RWPE1 (cell line): ENCODE measurements around the gene TMED5.

ENCODE experiments used
- CTCF ChIA-PET: fragments of 350-600 bp; sonication (Branson Sonifier 250); formaldehyde crosslinking; extraction: SDS; loops from one replicate; lab custom pipeline; 2021; lab: Yijun Ruan, JAX
- POLR2A ChIA-PET: fragments of 400-600 bp; formaldehyde crosslinking; extraction: SDS; loops from one replicate; lab custom pipeline; 2020; ENCODE audit warnings: antibody characterized with exemption; ENCODE audit not compliant: low non-redundant PET; lab: Yijun Ruan, JAX
- DNase-seq: peaks from one replicate; pipeline ENCODE4 v3.0.0; 2012; ENCODE audit warnings: low spot score
- H3K27ac ChIP-seq: fragments of 450-650 bp; 2 replicates; pipeline ENCODE4 v1.5.1; 2017
- TF ChIP-seq, protein P1 (sequence below): fragments of 450-650 bp; conservative IDR thresholded peaks from 2 replicates; pipeline ENCODE4 v1.5.1; 2017; ENCODE audit warnings: low read depth, mild to moderate bottlenecking

TMED5 gene

DNA sequence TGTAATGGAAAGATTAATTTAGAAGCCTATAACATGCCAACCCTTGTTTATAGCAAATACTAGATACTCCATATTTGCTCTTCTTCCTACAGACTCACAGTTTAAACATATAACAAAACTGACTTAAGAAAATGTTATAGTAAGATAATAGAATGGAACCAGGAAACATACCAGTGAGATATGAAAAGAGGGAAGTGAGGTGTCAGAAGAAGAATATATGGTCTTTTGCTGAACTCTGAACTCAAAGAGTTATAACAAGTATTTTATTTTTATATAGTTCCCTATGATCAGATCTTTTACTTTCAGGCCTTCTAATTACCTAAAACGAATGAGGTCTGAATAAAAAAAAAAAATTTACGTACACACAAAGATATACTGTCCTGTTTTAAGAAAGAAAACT is 20.9 kb downstream of the TMED5 start:
- no peak overlapping the region for H3K27ac ChIP-seq
- DNase-seq, result no peak
- ChIA-PET POLR2A (no interaction called here), CTCF (interaction anchor here (0.6 kb wide), 1 partner anchor 13 kb away, joined by 3 read pairs; no protein-coding TSS in a partner anchor)
- TF ChIP-seq, protein P1, sequence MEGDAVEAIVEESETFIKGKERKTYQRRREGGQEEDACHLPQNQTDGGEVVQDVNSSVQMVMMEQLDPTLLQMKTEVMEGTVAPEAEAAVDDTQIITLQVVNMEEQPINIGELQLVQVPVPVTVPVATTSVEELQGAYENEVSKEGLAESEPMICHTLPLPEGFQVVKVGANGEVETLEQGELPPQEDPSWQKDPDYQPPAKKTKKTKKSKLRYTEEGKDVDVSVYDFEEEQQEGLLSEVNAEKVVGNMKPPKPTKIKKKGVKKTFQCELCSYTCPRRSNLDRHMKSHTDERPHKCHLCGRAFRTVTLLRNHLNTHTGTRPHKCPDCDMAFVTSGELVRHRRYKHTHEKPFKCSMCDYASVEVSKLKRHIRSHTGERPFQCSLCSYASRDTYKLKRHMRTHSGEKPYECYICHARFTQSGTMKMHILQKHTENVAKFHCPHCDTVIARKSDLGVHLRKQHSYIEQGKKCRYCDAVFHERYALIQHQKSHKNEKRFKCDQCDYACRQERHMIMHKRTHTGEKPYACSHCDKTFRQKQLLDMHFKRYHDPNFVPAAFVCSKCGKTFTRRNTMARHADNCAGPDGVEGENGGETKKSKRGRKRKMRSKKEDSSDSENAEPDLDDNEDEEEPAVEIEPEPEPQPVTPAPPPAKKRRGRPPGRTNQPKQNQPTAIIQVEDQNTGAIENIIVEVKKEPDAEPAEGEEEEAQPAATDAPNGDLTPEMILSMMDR, result no peak

DNA sequence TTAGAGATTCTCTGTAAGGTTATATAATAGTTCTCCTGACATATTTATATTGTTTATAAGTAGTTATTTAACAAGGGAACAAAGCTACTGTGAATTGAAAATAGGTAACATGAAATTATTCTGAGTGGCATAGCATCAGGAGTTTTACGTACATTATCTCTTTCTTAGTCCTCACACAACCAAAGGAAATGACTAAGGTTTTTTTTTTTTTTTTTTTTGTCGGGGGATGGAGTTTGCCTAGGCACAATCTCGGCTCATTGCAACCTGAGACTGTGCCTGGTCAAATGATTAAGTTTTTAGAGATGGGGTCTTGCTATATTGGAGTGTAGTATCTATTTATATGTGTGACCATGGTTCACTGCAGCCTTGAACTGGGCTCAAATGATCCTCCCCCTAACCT is 24.9 kb downstream of the TMED5 start:
- no peak for DNase-seq
- ChIA-PET CTCF (interaction anchor here (0.5 to 0.7 kb wide), 3 partner anchors 38 to 975 kb away, joined by 3 to 7 read pairs (median 4); no protein-coding TSS in a partner anchor), POLR2A (no interaction called here)
- TF ChIP-seq, protein P1, result no peak
- H3K27ac ChIP-seq, result no peak overlapping the region

DNA sequence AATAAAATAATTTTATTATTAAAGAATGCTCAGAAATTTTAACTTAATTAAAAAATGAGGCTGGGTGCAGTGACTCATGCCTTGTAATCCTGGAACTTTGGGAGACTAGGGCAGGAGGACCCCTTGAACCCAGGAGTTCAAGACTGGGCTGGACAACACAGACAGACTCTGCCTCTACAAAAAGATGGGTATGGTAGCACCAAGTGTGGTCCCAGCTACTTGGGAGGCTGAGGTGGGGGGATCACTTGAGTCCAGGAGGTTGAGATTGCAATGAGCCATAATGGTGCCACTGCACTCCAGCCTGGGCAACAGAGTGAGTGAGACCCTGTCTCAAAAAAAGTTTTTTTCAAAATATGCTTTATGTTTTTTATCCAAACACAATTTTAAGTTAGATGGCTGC is 25.3 kb downstream of the TMED5 start:
- no peak for DNase-seq
- ChIA-PET POLR2A (no interaction called here), CTCF (interaction anchor here (0.6 to 0.7 kb wide), 2 partner anchors 69 to 975 kb away, joined by 4 to 7 read pairs; no protein-coding TSS in a partner anchor)
- TF ChIP-seq, protein P1, result no peak
- no peak overlapping the region for H3K27ac ChIP-seq

DNA sequence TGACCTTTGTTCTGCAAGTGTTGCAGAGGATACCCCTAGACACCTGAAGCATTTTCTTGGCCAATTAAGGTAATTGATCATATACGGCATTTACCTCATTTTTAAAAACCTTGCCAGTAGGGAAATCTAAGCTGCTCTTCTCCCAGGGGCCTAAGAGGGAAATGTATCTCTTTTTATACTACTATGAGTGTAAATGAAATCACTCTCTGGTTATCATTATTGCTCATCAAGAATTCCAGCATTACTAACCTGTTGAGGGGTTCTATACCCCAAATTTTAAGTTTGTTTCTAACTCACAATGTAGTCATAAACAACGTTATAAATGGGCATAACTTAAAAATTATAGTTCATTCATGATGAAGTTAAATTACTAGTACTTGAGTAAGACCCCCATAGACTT is 27.4 kb downstream of the TMED5 start:
- H3K27ac ChIP-seq, result no peak overlapping the region
- CTCF ChIA-PET, result no interaction called here
- no peak for DNase-seq
- TF ChIP-seq, protein P1, result no peak
- POLR2A ChIA-PET, result no interaction called here

DNA sequence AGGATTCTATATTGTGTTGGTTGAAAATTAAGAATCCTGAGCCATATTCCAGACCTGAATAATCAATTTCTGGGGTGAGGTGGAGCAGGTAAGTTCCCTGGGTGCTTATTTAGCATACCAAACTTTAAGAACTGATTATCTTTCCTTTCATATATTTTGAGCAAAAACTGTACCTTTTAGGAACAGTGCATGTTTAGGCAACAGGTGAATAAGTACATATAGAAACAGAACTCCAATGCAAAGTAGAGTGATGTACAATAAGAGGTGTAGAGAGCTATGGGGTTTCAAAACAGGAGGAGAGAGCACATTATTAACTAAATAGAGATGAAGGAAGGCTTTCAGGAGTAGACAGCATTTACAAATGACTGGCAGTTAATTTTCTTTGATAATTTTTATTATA is 28.7 kb downstream of the TMED5 start:
- no peak for DNase-seq
- POLR2A ChIA-PET, result no interaction called here
- TF ChIP-seq, protein P1, result no peak
- CTCF ChIA-PET, result no interaction called here
- H3K27ac ChIP-seq, result no peak overlapping the region

DNA sequence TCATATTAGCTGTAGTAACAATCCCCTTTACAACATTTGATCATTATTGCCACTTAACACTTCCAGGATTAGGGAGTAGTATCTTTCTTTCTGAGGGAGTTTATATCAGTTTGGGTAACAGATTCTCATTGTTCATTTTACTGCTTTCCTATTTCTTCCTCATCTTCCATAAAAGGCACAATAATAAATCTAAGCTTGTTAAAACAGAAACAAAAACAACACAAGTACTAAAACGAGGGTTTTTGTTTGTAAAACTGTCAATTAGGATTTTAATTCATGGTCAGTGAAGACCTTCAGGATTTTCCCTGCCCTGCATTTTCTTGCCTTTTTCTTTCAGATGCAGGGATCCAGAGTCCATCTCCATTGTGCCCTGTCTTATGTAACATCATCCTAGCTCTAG is 29.5 kb downstream of the TMED5 start:
- TF ChIP-seq, protein P1, result no peak
- CTCF ChIA-PET, result interaction anchor here (0.6 kb wide), 2 partner anchors 22 to 76 kb away, joined by 4 to 8 read pairs; no protein-coding TSS in a partner anchor
- no peak for DNase-seq
- no peak overlapping the region for H3K27ac ChIP-seq
- POLR2A ChIA-PET, result no interaction called here
